8988T (cell line): ENCODE data around the gene PLEKHN1.
A peak's percentile ranks its signal among the peaks of the same experiment; 100 is the strongest.
"Not testable (repeated sequence)": the region's sequence is repeated elsewhere in the genome, so short reads cannot be mapped to it uniquely, and the experiment has no call there.

Experiments
- DNase-seq: peaks from one replicate; pipeline ENCODE4 v3.0.0; 2011

Gene PLEKHN1

GRCh38 chr1:975365-975764 is 9.1 kb downstream of the PLEKHN1 start:
- DNase-seq: no peak

- peak; percentile 94 for DNase-seq
Measured at GRCh38 chr1:975896-976683, 9.8 kb downstream of the PLEKHN1 start.

DNA sequence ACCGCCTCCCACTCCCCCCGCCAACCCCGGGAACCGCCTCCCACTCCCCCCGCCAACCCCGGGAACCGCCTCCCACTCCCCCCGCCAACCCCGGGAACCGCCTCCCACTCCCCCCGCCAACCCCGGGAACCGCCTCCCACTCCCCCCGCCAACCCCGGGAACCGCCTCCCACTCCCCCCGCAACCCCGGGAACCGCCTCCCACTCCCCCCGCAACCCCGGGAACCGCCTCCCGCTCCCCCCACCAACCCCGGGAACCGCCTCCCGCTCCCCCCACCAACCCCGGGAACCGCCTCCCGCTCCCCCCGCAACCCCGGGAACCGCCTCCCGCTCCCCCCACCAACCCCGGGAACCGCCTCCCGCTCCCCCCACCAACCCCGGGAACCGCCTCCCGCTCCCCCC is 10.5 kb downstream of the PLEKHN1 start:
- DNase-seq: not testable (repeated sequence)

GRCh38 chr1:978069-978834 is 12.0 kb downstream of the PLEKHN1 start:
- DNase-seq: no peak

- DNase-seq: no peak
Measured at GRCh38 chr1:978835-979743, 12.8 kb downstream of the PLEKHN1 start.

DNA sequence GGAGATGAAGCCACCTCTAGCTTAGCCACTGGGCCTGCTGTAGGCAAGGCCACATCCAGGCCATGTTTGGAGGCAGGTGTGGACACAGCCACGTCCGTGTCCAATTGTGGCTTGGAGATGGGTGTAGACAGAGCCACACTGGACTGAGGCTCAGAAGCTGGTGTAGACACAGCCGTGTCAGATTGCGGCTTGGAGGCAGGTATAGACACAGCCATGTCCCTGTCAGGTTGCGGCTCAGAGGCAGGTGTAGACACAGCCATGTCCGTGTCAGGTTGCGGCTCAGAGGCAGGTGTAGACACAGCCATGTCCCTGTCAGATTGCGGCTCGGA is 13.4 kb downstream of the PLEKHN1 start:
- no peak for DNase-seq

GRCh38 chr1:980137-980571 is 13.9 kb downstream of the PLEKHN1 start:
- DNase-seq: no peak

GRCh38 chr1:980602-981395 is 14.5 kb downstream of the PLEKHN1 start:
- no peak for DNase-seq

- DNase-seq: no peak
Measured at GRCh38 chr1:981491-981954, 15.2 kb downstream of the PLEKHN1 start.

- no peak for DNase-seq
Measured at GRCh38 chr1:981955-982558, 15.8 kb downstream of the PLEKHN1 start, which contains the start of gene PERM1. PERM1 (minus strand) TSS chr1:982093; CDS start chr1:981029, 1,064 bp downstream.

- DNase-seq: peak; percentile 6
Measured at GRCh38 chr1:982765-983436, 16.6 kb downstream of the PLEKHN1 start.

DNA sequence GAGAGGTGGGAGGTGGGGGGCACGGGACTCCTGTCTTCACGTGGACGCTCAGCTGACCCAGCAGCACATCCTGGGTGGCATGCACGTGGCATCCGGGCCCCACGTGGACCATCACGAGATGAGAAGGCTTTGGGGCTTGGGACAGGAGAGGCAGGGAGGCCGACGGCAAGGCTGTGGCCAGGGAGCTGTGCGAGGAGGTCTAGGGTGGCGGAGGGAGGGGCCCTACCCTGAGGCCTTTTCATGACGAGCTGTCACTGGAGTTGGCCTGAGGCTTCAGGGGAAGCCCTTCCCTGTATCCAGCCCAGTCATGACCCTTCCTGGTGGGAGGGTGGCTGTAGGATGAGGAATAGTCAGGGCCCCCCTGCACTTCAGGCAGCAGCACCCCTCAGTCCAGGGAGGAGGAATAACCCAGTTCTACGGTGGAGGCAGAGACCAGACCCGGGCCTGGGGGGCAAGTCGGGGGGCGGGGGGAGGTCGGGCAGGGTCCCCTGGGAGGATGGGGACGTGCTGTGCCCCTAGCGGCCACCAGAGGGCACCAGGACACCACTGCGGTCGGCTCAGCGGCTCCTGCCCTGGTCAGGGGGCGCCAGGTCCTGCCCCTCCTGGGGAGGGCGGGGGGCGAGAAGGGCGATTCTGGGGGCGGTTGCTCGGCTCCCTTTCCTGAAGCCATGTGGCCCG is 17.7 kb downstream of the PLEKHN1 start:
- DNase-seq: peak; percentile 67

GRCh38 chr1:984476-984814 is 18.2 kb downstream of the PLEKHN1 start:
- DNase-seq: no peak

DNA sequence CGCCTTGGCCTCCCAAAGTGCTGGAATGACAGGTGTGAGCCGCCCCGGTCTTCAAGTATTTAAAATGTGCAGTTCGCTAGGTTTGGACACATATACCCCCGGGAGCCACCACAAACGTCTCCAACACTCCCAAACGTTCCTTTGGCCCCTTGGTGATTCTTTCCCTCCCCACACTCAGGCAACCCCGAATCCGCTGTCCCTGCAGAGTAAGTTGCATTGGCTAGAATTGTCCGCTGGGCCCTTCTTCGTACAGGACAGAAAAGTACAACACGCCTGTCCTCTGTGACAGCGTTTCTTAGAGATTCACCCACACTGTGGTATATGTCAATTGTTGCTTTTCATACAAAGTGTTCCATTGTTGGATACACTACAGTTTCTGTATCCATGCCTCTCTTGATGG is 18.8 kb downstream of the PLEKHN1 start:
- no peak for DNase-seq

DNA sequence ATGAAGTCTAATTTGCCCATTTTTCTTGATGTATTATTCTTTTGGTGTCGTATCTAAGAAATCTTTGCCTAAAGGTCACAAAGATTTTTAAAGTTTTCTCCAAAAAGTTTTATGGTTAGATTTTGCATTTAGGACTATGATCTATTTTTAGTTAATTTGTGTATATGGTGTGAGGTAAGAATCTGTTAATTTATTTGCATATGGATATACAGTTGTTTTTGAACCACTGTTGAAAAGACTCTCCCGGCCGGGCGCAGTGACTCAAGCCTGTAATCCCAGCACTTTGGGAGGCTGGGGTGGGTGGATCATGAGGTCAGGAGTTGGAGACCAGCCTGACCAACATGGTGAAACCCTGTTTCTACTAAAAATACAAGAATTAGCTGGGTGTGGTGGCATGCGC is 21.8 kb downstream of the PLEKHN1 start:
- DNase-seq: not testable (repeated sequence)

GRCh38 chr1:991275-991674 is 25.0 kb downstream of the PLEKHN1 start:
- DNase-seq: not testable (repeated sequence)

DNA sequence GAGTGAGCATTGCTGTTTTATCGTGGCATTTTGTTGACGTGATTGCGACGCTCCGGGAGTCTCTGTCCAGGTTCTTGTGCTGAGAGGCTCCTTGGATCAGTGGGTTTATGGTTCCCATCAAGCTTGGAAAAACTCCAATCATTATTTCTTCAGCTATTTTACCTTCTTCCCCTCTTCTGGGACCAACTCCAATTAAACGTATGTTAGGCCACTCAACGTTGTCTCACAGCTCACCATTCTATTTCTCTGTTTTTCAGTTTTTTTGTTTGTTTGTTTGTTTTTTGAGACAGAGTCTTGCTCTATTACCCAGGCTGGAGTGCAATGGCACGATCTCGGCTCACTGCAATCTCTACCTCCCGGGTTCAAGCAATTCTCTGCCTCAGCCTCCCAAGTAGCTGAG is 25.6 kb downstream of the PLEKHN1 start:
- DNase-seq: no peak

DNA sequence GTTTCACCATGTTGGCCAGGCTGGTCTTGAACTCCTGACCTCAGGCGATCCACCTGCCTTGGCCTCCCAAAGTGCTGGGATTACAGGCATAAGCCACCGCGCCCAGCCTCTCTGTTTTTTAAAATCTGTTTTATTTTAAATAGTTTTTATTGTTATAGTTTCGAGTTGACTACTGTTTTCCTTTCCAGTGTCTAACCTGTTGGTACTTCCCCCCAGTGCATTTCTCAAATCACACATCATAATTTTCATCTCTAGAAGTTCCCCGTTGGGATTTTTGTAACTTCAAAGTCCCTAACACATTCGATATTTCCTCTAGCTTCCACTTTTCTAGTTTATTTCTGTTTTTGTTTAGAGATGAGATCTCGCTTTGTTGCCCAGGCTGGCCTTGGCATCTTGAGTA is 26.1 kb downstream of the PLEKHN1 start:
- no peak for DNase-seq

- DNase-seq: no peak
Measured at GRCh38 chr1:993379-993995, 27.2 kb downstream of the PLEKHN1 start.

DNA sequence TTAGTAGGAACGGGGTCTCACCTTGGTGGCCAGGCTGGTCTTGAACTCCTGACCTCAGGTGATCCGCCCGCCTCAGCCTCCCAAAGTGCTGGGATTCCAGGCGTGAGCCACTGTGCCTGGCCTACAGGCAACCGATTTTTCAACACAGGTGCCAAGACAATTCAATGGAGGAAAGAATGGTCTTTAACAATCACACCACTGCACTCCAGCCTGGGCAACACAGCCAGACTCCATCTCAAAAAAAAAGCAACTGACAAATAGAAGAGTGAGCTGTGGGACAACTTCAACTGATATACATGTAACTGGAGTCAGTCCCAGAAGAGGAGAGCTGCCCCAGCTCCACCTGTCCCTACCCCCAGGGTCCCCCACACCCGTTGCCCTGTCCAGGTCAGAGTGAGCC is 28.3 kb downstream of the PLEKHN1 start:
- not testable (repeated sequence) for DNase-seq
